ENCODE results near the gene MYT1.
"Not testable (repeated sequence)": the region's sequence is repeated elsewhere in the genome, so short reads cannot be mapped to it uniquely, and the experiment has no call there.

The MYT1 gene

DNA sequence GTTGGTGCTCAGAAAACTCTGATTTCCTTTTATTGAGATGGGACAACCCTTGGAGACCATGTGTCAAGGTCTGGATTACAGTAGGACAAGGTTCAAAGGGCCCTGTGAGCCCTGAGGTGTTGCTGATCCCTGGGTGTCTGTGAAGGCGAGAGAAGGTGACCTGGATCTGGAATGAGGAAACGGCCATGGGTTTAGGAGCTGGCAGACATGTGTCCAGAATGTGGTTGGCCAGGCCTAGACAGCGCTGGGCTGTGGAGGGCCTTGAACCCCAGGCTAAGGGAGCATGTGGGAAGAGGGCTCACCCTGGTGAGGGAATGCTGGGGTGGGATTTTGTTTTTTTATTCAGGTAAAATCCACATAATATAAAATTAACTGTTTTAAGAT lies 116.2 kb downstream of the MYT1 start:
- FAIRE-seq: no peak

DNA sequence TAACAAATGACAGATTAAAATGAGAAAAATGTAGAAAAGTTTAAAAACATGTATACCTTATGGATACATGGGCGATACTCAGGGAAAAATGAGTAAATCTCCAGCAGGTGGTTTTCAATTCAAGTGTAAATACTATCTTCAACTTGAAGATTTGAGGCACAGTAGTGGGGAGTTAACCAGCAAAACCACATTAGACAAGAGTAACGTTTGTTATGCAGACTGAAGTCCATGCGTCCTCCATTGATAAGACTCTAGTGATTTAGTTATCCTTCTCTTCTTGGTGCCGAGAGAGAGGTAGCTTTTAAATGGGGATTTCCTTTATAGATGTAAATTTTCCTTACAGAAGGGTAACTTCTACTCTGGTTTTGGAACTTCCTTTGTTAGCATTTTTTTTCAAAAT lies 119.4 kb downstream of the MYT1 start:
- no peak for FAIRE-seq

DNA sequence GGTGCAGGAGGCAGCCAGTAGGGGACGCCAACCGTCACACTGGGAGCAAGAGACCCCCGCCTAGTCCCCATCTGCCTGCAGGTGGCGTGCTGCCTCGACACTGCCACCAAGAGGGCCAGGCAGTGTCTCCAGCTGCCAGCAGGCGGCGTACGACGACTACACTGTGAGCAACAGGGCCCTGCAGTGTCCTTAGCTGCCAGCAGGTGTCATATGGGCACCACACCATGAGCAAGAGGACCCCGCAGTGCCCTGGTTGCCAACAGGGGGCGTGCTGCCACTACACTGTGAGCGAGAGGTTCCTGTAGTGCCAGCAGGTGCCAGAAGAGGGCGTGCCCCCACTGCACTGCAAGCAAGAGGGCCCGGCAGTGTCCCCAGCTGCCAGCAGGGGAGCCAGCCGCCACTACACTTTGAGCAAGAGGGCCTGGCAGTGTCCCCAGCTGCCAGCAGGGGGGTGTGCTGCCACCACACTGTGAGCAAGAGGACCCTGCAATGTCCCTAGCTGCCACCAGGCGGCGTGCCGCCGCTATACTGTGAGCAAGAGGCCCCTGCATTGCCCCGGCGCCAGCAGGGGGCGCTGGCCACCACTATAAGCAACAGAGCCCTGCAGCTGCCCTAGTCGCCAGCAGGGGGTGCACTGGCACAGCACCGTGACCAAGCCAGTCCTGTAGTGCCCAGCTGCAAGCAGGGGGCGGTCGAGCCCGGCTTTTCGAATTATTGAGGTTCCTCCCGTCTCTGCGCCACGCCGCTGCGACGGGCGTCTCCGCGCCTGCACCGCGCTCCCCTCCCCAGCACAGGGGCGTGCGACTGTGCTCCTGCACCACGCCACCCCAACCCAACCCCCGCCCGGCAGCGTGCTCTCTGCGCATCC lies 121.6 kb downstream of the MYT1 start:
- FAIRE-seq: not testable (repeated sequence)

DNA sequence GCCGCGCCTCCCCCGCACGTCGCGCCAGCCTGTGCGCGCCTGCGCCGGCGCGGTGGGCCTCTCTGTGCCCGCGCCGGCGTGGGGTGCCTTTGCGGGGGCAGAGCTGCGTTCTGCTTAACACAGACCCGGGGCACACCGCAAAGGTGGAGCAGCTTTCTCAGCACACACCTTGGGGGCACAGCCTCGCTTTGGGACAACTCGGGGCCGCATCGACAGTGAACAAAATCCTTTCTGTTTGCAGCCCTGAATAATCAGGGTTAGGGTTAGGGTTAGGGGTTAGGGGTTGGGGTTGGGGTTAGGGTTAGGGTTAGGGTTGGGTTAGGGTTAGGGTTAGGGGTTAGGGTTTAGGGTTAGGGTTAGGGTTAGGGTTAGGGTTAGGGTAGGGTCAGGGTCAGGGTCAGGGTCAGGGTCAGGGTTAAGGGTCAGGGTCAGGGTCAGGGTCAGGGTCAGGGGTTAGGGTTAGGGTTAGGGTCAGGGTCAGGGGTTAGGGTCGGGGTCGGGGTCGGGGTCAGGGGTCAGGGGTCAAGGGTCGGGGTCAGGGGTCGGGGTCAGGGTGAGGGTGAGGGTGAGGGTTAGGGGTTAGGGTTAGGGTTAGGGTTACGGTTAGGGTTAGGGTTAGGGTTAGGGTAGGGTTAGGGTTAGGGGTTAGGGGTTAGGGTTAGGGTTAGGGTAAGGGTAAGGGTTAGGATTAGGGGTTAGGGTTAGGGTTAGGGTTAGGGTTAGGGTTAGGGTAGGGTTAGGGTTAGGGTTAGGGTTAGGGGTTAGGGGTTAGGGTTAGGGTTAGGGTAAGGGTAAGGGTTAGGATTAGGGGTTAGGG lies 122.4 kb downstream of the MYT1 start:
- not testable (repeated sequence) for FAIRE-seq

DNA sequence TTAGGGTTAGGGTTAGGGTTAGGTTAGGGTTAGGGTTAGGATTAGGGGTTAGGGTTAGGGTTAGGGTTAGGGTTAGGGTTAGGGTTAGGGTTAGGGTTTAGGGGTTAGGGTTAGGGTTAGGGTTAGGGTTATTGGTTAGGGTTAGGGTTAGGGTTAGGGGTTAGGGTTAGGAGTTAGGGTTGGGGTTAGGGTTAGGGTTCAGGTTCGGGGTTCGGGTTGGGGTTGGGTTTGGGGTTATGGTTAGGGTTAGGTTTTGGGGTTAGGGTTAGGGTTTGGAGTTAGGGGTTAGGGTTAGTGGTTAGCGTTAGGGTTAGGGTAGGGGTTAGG lies 123.0 kb downstream of the MYT1 start:
- not testable (repeated sequence) for FAIRE-seq

Data from endometrium (tissue), 2 donors.